Measurements from ENCODE around the gene PIGH. TPM values are rescaled to one million over a fixed set of nuclear protein-coding genes. Genes with fewer than 3 reads are reported as not detected.

The PIGH gene
- total and polyA plus RNA-seq, 2 of the 13 experiments (the other 11 are each of a cell fraction or from before 2014, with no cell fraction given), result 30.0 to 43.5 TPM

DNA sequence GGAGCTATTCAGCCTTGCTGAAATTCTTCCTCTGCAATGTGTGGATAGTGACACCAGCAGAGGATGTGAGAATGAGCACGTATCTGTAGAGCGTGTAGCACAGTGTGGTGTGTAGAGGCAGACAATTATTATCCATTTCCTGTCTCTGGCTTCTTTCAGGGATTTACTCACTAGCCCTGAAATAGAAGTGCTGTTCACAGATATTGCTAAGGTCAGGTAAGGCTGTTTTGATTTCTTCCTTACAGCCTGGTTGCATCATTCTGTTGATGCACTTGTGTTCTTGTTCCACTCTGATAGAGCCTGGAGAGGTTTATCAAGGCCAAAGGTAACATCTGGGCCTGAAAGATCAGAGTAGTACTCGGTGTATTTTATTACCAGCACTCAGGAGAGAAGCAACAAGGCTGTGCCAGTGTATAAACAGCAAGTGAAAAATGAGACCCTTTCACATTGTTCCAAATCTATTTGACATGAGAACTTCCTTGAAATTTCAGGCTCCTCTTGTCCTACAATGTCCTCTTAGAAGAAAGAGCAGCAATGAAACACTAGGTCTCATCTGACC, 36.4 kb upstream of the PIGH start:
- POLR2A ChIA-PET, result no interaction called here
- Histone ChIP-seq H3K9me3 (ENCODE audit: low read length) (no peaks in the 10 kb centered on the region), H3K4me2 (ENCODE audit: low read depth, low read length) (no peak overlapping the region), H3K27me3 (ENCODE audit: control insufficient read depth in 1 of 2, insufficient read depth in 2 of 2, low read length in 2 of 2) (no peaks in the 10 kb centered on the region), H3K36me3 (replicated peaks in 1 of 2; ENCODE audit: control insufficient read depth in 1 of 2, insufficient read depth in 2 of 2, low read length in 2 of 2) (peaks cover 3 to 8% of the 10 kb centered on the region in 2 experiments; a peak in 1 of 5 replicates), H3K9ac (ENCODE audit: insufficient read depth, low read depth, low read length) (no peak overlapping the region), H2AFZ (ENCODE audit: low read length) (no peak overlapping the region), H3K4me1 (ENCODE audit: insufficient read depth, low read length) (peaks cover 9% of the 10 kb centered on the region; the same call in 1 of the 2 replicates), H3K4me3 (replicated peaks in 1 of 3; ENCODE audit: insufficient read depth in 1 of 3, low read depth in 2 of 3, low read length in 3 of 3) (no peak overlapping the region), H4K20me1 (ENCODE audit: insufficient read depth, low read length) (no peaks in the 10 kb centered on the region), H3K27ac (ENCODE audit: extremely low read length, insufficient read depth, low read length) (no peak overlapping the region), H3K79me2 (ENCODE audit: insufficient read depth, low read length) (no peaks in the 10 kb centered on the region)
- no peak for TF ChIP-seq ZSCAN5A (CRISPR knock-in tag; IDR thresholded peaks at IDR 0.05; ENCODE audit: borderline replicate concordance)
- TF ChIP-seq, protein P1, sequence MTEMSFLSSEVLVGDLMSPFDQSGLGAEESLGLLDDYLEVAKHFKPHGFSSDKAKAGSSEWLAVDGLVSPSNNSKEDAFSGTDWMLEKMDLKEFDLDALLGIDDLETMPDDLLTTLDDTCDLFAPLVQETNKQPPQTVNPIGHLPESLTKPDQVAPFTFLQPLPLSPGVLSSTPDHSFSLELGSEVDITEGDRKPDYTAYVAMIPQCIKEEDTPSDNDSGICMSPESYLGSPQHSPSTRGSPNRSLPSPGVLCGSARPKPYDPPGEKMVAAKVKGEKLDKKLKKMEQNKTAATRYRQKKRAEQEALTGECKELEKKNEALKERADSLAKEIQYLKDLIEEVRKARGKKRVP (CRISPR knock-in tag; IDR thresholded peaks at IDR 0.05), result peak in 1 of 2 experiments; percentile 78; a peak in 2 of 4 replicates
- 0 out of 2 replicates have a peak, but pooled peaks have one; percentile 31 for TF ChIP-seq ZBTB33 (CRISPR knock-in tag; IDR thresholded peaks at IDR 0.05)
- TF ChIP-seq CEBPG (CRISPR knock-in tag; IDR thresholded peaks at IDR 0.05), result 0 out of 2 replicates have a peak, but pooled peaks have one; percentile 30
- CTCF ChIA-PET (ENCODE audit: low intra/inter-chr PET ratio, low total read pairs), result no interaction called here
- WGBS (ENCODE audit: low lambda C conversion rate), result 79% methylated on average over 3 of the region's 3 CpGs
- in situ Hi-C loops (cut with HindIII; ENCODE audit: extremely low pct_ligation_motif_present, low pct_unique_long_range_greater_than_20kb), result no loop called here
- intact Hi-C loops (cut with micrococcal nuclease; ENCODE audit: unreplicated experiment), result no loop called here
- DNase-seq (ENCODE audit: low spot score), result no peak
- FAIRE-seq, result no peak
- no TSS peak for BruUV-seq (replicated peaks)
- ATAC-seq, result peak; percentile 38; the same call in 1 of the 3 replicates

Data from HepG2 (cell line).